Stimulated activated CD4-positive, alpha-beta T cell treated with anti-CD3 and anti-CD28 coated beads, Interleukin-15, amount 100 ng/mL, for 1 hour (primary cell): ENCODE results near the gene RALGPS2.
"Not testable (repeated sequence)": the region's sequence is repeated elsewhere in the genome, so short reads cannot be mapped to it uniquely, and the experiment has no call there.

Experiments
- DNase-seq, 2 donors: peaks; one replicate each; pipeline ENCODE4 v3.0.0-alpha.2; 2020; ENCODE audit warnings: low read depth in 1 of 2, low spot score in 1 of 2

Gene RALGPS2

GRCh38 chr1:178774263-178774662, 49.2 kb downstream of the RALGPS2 start:
- no peak for DNase-seq

- DNase-seq = no peak
These were observed 51.5 kb downstream of the RALGPS2 start for GRCh38 chr1:178776553-178776952.

DNA sequence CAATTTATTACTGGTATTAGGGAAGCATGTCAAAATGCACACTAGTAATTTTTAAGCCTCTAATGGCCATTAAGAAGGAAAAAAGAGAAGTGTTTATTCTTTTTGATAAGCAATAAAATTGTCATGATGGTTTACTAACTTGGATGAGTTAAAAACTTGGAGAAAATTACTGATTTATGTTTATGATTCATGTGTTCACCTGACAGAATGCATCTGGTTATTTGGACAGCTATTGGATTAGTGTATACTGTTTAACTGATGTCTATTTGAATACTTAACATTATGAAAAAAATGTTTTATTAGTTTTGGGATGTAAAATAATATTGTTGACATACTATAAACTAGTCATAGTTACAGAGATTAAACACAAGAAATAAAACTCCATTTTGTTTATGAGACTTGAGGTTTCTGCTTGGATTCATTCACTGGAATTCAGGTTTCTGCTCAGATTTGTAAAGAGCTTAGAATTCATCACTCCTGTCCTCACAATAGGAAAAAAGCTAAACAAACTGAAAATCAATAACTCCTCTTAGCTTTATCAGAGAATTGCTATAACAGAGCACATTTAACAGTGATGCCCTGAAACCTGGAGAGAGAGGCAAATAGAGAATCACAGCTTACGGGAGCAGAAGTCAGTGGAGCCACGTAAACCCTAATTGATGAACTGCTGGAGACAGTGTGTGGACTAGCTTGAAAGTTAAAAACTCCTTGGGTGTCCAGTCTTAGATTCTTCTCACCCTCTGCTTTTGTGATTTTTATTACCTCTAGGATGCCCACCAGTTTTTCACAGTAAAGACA, 56.7 kb downstream of the RALGPS2 start:
- no peak for DNase-seq

GRCh38 chr1:178784131-178784536, 59.1 kb downstream of the RALGPS2 start:
- DNase-seq = no peak

DNA sequence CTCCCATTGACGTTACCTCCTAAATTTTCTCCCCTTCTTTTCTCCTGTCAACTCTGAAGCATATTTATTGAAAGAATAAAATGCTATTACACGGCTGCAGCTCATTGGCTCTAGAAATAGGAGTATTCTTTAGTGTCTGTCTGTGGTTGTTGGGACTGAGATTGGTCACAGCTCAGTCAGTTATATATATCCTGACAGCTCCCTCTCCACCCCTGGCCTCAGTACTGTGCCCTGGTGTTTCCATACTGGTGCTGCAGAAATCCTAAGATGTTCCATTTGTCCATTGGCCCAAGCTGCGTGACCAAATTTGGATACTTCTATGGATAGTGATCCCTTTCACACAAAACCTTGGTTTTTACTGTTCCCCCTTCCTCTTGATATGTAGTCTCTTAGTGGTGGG, 67.3 kb downstream of the RALGPS2 start:
- no peak for DNase-seq

DNA sequence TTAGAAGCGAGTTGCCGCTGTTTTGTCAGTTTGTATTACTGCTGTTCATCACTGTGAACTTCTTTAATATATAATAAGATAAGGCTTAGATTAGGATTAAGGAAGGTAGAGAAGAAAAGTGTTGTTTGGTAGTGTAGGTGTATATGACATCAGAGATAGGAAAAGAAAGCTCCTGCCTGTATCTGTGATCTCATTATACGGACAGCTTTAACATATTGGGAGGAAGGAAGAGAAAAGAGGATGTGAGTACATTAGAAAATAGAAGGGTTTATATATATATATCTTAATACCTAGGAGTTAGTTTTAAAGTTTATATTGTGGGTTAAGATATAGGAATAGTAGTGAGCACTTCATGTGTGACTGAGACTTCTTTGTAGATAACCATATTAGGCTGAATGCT, 71.0 kb downstream of the RALGPS2 start:
- no peak for DNase-seq

- no peak for DNase-seq
These were observed 72.5 kb downstream of the RALGPS2 start for GRCh38 chr1:178797590-178797989.

GRCh38 chr1:178798232-178798861, 73.3 kb downstream of the RALGPS2 start:
- DNase-seq = no peak

DNA sequence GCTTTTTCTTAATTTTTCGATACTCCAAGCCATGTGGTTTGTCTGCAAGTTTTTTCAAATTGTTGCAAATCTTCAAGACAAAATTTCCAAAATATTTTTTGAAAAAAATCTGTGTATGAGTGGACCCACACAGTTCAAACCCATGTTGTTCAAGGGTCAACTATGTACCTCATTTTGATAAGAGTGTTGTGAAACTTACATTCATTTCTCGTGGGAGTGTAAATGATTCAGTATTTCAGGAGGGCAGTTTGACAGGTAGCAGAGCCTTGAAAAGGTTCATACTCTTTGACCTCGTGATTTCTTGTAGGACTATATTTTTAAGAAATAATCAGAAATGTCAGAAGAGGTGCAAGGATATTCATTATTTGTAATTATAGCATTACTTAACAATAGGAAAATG, 77.8 kb downstream of the RALGPS2 start:
- DNase-seq = no peak

DNA sequence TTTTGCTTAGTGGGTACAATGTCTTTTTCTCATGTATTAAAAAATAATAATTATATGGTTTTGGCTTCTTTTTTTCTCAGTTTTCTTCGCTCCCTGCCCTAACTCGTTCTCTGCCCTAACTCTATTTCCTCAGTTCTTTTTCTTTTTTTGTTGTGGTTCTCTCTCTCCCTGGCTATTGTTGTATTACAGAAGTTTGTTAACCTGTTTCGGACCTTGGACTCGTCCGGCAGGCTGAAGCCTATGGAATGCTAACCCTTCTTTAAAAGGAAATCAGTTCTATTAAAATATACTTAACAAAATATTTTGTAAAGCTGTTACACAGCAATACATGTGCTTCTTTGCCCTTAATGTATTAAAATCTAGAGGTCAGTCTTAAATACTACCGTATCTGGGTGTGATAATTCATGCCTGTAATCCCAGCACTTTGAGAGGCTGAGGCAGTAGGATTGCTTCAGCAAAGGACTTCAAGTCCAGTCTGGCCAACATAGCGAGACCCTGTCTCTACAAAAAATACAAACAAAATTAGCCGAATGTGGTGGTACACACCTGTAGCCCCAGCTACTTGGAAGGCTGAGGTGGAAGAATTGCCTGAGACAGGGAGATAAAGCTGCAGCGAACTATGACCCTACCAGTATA, 81.7 kb downstream of the RALGPS2 start:
- DNase-seq = no peak

DNA sequence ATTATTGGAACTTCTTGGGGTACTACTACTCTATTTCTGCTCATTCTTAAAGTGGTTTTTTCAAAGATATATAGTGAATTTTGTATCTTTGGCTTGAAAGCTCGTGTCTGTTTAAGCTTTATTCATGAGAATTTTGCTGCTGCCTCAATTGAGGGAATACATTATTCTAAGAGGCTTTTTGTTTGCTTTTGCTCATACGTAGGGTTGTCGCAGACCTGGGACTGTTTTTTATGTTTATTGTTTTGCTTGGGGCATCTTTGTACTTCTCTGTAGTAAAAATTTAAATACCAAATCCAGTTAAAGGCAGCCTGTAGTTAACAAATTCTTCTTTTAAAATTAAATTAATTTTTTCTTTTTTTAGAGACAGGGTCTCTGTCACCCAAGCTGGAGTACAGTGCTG, 83.5 kb downstream of the RALGPS2 start:
- DNase-seq = no peak

DNA sequence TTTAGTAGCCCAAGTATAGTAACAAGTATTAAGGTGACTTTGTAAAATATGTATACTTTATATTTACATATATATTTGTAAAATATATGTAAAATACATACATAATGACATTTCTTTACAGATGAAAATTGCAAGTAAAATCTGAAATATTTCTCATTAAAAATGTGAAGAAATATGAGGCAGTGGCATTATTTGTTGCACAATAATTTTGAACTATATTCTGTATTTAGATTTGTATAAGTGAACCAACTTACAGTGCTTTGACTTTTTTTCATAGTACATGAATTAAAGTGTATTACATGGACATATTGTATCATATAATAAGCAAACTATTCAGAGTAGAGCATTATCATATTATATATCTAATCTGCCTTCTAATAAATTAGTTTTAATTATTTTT, 85.5 kb downstream of the RALGPS2 start:
- no peak for DNase-seq

- DNase-seq = no peak
These were observed 93.4 kb downstream of the RALGPS2 start for GRCh38 chr1:178818416-178818815.

- no peak for DNase-seq
These were observed 94.1 kb downstream of the RALGPS2 start for GRCh38 chr1:178819123-178819522.

- no peak for DNase-seq
These were observed 96.3 kb downstream of the RALGPS2 start for GRCh38 chr1:178821134-178821866.

DNA sequence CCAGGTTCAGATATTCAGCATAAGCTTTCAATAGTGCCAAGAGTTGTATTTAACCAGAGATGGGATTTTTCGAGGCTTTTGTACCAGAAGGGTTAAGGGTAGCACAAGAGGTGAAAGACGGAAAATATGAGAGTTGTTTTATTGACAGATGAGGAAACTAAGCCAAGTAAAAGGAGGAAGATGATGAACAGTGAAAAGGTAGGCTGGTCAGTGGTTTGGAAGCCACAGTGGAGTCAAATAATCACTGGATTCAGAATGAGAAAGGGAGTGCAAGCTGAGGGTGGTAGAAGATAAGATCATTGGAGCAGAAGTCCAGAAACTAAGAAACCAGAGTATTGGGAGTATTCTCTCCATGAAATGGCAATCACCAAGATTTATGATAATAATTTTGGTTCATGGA, 100.1 kb downstream of the RALGPS2 start:
- DNase-seq = no peak

DNA sequence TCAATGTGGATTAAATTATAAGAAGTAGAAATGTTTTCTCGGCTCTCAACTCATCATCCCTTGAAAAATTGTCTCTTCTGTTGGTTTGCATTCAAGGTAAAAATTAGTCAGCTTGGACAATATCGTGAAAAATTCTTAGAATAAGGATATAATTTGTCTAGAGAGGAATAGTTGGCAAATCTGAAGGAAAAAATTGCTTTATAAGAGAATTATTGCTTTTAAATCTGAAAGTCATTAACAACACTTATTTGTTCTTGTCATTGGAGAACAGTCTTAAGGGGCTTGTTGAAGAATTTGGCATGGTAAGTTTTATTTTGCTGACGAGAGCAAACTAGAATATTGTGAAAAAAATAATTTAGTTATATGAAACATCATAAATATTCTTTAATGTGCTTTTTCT, 119.4 kb downstream of the RALGPS2 start:
- DNase-seq = no peak

GRCh38 chr1:178846306-178846705, 121.3 kb downstream of the RALGPS2 start:
- DNase-seq = no peak

- DNase-seq = no peak
These were observed 122.4 kb downstream of the RALGPS2 start for GRCh38 chr1:178847396-178847849.

DNA sequence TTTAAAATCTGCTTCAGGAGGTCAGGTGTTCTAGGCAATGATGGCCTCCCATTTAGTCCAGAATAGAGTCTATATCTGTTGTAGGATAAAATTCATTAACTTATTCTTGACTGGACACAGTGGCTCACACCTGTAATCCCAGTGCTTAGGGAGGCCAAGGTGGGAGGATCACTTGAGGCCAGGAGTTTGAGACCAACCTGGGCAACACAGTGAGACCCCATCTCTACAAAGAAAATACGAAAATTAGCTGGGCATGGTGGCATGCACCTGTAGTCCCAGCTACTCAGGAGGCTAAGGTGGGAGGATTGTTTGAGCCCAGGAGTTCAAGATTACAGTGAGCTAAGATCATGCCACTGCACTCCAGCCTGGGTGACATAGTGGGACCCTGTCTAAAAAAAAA, 122.9 kb downstream of the RALGPS2 start:
- not testable (repeated sequence) for DNase-seq

DNA sequence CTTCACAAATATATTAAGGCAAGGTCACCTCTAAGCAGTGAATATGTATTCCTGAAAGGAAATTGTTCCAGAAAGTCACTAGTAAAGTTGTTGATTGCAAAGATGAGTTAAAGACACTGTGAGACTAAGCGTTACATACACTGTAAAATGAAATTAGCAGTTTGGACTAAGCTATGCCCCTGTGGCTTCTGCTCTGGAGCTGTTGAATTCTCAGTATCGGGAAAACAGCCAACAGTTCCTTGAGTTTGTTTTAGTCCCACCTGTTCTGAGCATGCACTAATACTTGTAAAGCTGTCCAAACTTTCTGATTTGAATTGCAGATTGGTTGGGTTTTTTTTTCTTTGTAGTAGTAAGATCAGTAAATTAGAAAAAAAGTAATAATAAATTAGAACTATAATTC, 124.9 kb downstream of the RALGPS2 start:
- no peak for DNase-seq

GRCh38 chr1:178857126-178857525, 132.1 kb downstream of the RALGPS2 start:
- DNase-seq = no peak
